Activated CD4-positive, CD25-positive, alpha-beta regulatory T cell treated with anti-CD3 and anti-CD28 coated beads, Interleukin-2, amount 50 U/mL, for 16 hours (primary cell): ENCODE data around the gene ZNF141.
"Not testable (repeated sequence)": the region's sequence is repeated elsewhere in the genome, so short reads cannot be mapped to it uniquely, and the experiment has no call there.

Source experiments
- DNase-seq: peaks from one replicate; pipeline ENCODE4 v3.0.0-alpha.2; 2020; ENCODE audit warnings: low read depth, low spot score

The ZNF141 gene

GRCh38 chr4:385934-386707, 48.5 kb downstream of the ZNF141 start:
- no peak for DNase-seq

- DNase-seq = no peak
Measured at GRCh38 chr4:386708-387105, 49.1 kb downstream of the ZNF141 start.

- no peak for DNase-seq
Measured at GRCh38 chr4:404006-404405, 66.4 kb downstream of the ZNF141 start.

DNA sequence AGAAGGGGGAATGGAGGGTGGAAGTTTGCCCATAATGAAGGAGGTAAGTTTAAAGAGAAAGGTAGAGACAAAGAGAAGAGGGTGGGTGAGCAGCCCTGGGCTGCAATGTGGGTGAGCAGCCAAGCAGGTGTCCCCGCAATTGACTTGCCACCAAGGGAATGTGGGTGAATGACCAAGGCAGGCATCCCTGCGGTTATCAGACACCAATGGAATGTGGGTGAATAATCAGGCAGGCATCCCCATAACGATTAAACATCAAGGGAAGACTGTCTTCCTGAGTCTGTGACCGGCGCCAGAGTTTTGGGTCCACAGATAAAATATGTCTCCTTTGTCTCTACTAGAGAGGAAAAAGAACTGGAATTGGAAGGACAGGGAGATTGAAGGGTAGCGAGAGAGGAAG, 70.7 kb downstream of the ZNF141 start:
- not testable (repeated sequence) for DNase-seq

- no peak for DNase-seq
Measured at GRCh38 chr4:422587-422986, 85.0 kb downstream of the ZNF141 start.
